ENCODE data around the gene KLHL29. TPM values are rescaled to one million over a fixed set of nuclear protein-coding genes. Genes with fewer than 3 reads are reported as not detected.

KLHL29 gene
- total and polyA plus RNA-seq, 2 donors (not counting 1 experiment from before 2014, with no cell fraction given), result 1.3 to 3.4 TPM

GRCh38 chr2:23486684-23487075, 101.7 kb downstream of the KLHL29 start:
- H4K20me1 ChIP-seq (ENCODE audit: control insufficient read depth, insufficient read depth, low read length, poor library complexity, severe bottlenecking), result no peaks in the 10 kb centered on the region
- Mint-ChIP-seq H3K9me3 (ENCODE audit: insufficient read depth) (no peaks in the 10 kb centered on the region), H3K27ac (no peak overlapping the region), H3K4me3 (no peak overlapping the region), H3K4me1 (no peaks in the 10 kb centered on the region), H3K27me3 (no peaks in the 10 kb centered on the region)
- no peaks in the 10 kb centered on the region for H3K36me3 ChIP-seq (replicated peaks in 1 of 2; ENCODE audit: control extremely low read depth in 1 of 2, control insufficient read depth in 1 of 2, extremely low read depth in 1 of 2, insufficient read depth in 2 of 2, low read length in 1 of 2)
- ChIA-PET CTCF (no interaction called here), POLR2A (no interaction called here)
- no peaks in the 10 kb centered on the region for H3K4me1 ChIP-seq (ENCODE audit: control insufficient read depth in 2 of 2, insufficient read depth in 2 of 2, low read length in 2 of 2)
- H2AFZ ChIP-seq (ENCODE audit: insufficient read depth, low read depth, low read length, poor library complexity, severe bottlenecking), result no peak overlapping the region
- H3K79me2 ChIP-seq (ENCODE audit: control insufficient read depth, insufficient read depth, low read length), result no peaks in the 10 kb centered on the region
- H3K9me3 ChIP-seq (ENCODE audit: control extremely low read depth in 1 of 3, control insufficient read depth in 2 of 3, insufficient read depth in 1 of 3, low read length in 2 of 3), result no peaks in the 10 kb centered on the region
- no peak overlapping the region for H3K4me2 ChIP-seq (replicated peaks; ENCODE audit: low read depth, low read length, poor library complexity, severe bottlenecking)
- H3K4me3 ChIP-seq (ENCODE audit: control extremely low read depth in 1 of 5, extremely low read depth in 1 of 5, insufficient read depth in 1 of 5, low read depth in 2 of 5, low read length in 4 of 5), result no peak overlapping the region
- H3K27me3 ChIP-seq (replicated peaks in 1 of 4; ENCODE audit: control extremely low read depth in 1 of 4, control insufficient read depth in 3 of 4, insufficient read depth in 4 of 4, low read length in 3 of 4), result no peaks in the 10 kb centered on the region
- 77% methylated on average over 5 of the region's 5 CpGs for WGBS (ENCODE audit: insufficient coverage)
- TF ChIP-seq EZH2 (IDR thresholded peaks at IDR 0.05; ENCODE audit: borderline replicate concordance, insufficient read depth, low read depth, low read length, poor library complexity, severe bottlenecking) (no peak), CTCF (IDR thresholded peaks at IDR 0.05) (no peak)
- DNase-seq, result no peak
- H3K27ac ChIP-seq (ENCODE audit: low read length in 2 of 2), result no peak overlapping the region
- H3K9ac ChIP-seq (ENCODE audit: low read length), result no peak overlapping the region
- ATAC-seq (ENCODE audit: low read depth), result no peak
- intact Hi-C loops (cut with micrococcal nuclease), result no loop called here

- no peaks in the 10 kb centered on the region for H3K27me3 Mint-ChIP-seq
- Histone ChIP-seq H3K9ac (ENCODE audit: low read length) (no peak overlapping the region), H3K27ac (ENCODE audit: low read length in 2 of 2) (no peak overlapping the region), H3K36me3 (replicated peaks in 1 of 2; ENCODE audit: control extremely low read depth in 1 of 2, control insufficient read depth in 1 of 2, extremely low read depth in 1 of 2, insufficient read depth in 2 of 2, low read length in 1 of 2) (no peaks in the 10 kb centered on the region), H3K9me3 (ENCODE audit: control extremely low read depth in 1 of 3, control insufficient read depth in 2 of 3, insufficient read depth in 1 of 3, low read length in 2 of 3) (no peaks in the 10 kb centered on the region), H3K27me3 (replicated peaks in 1 of 4; ENCODE audit: control extremely low read depth in 1 of 4, control insufficient read depth in 3 of 4, insufficient read depth in 4 of 4, low read length in 3 of 4) (no peaks in the 10 kb centered on the region), H4K20me1 (ENCODE audit: control insufficient read depth, insufficient read depth, low read length, poor library complexity, severe bottlenecking) (no peaks in the 10 kb centered on the region), H3K4me3 (ENCODE audit: control extremely low read depth in 1 of 5, extremely low read depth in 1 of 5, insufficient read depth in 1 of 5, low read depth in 2 of 5, low read length in 4 of 5) (no peak overlapping the region), H3K4me1 (ENCODE audit: control insufficient read depth in 2 of 2, insufficient read depth in 2 of 2, low read length in 2 of 2) (no peaks in the 10 kb centered on the region), H3K4me2 (replicated peaks; ENCODE audit: low read depth, low read length, poor library complexity, severe bottlenecking) (no peak overlapping the region), H3K79me2 (ENCODE audit: control insufficient read depth, insufficient read depth, low read length) (no peaks in the 10 kb centered on the region), H2AFZ (ENCODE audit: insufficient read depth, low read depth, low read length, poor library complexity, severe bottlenecking) (no peak overlapping the region)
- POLR2A ChIA-PET, result no interaction called here
- H3K4me3 Mint-ChIP-seq, result no peak overlapping the region
- TF ChIP-seq EZH2 (IDR thresholded peaks at IDR 0.05; ENCODE audit: borderline replicate concordance, insufficient read depth, low read depth, low read length, poor library complexity, severe bottlenecking) (no peak), CTCF (IDR thresholded peaks at IDR 0.05) (no peak)
- CTCF ChIA-PET, result no interaction called here
- no peak for ATAC-seq (ENCODE audit: low read depth)
- H3K4me1 Mint-ChIP-seq, result no peaks in the 10 kb centered on the region
- H3K9me3 Mint-ChIP-seq (ENCODE audit: insufficient read depth), result no peaks in the 10 kb centered on the region
- no peak overlapping the region for H3K27ac Mint-ChIP-seq
- DNase-seq, result no peak
- intact Hi-C loops (cut with micrococcal nuclease), result no loop called here
- WGBS (ENCODE audit: insufficient coverage), result 73% methylated on average over 13 of the region's 14 CpGs
Observed at GRCh38 chr2:23487735-23488492, 102.9 kb downstream of the KLHL29 start.

Data from B cell (primary cell).